ENCODE results near the gene CDK5. TPM values are rescaled to one million over a fixed set of nuclear protein-coding genes. Genes with fewer than 3 reads are reported as not detected.

CDK5 gene
- total and polyA plus RNA-seq, 10 donors = 6.3 to 17.9 (median 9.7) TPM

DNA sequence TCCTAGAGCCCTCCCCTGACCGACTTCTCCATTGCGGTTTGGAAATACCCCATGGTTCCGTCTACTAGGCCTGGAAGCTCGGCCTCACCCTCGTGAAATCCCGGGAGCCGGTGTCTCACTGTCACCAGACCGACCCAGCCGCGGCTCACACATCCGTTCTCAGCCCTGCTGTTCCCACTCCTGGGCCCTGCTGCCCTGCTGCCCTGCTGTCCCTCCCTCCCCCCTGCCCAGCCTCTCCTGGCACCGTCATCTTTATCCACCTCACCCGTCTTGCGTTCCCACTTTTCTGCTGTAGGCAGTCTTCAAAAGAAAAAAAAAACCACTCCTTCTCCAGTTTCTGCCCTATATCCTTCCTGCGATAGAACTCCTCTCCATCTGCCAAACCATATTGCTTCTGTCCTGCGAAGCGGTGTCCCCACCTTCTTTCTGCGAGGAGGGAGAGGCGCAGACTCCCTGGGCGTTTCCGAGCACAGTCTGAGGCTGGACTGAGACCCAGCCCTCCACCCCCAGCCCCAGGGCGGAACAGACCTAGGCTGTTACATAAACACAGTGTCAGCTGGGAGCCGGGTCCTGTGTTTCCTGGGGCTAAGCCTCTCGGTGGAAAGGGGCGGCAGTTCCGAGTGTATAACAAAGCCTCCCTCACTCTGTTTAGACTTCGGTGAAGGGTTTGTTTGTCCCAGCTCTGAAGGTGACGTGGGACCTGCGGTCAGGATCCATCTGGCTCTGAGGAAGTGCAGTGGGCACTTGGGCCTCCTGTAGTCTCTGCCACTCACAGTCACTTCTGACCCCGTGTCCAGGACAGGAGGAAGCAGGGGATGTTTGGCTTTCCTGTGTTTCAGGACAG is 31.4 kb upstream of the CDK5 start:
- no peaks in the 10 kb centered on the region for H3K9me3 ChIP-seq
- WGBS, 5 donors = 14 to 32% (median 21%) methylated on average over 30 of the region's 30 CpGs
- peak overlapping the region in 6 of 8 donors; percentile 17 to 94 (median 72) for H3K4me3 ChIP-seq
- intact Hi-C loops (cut with DNase I; ENCODE audit: low total_unique reads) = no loop called here
- H3K4me1 ChIP-seq = peaks cover 33 to 83% (median 60%) of the 10 kb centered on the region in 6 donors
- DNase-seq = peak; percentile 89
- peaks cover 0 to 11% (median 0%) of the 10 kb centered on the region in 6 donors for H3K36me3 ChIP-seq
- TF ChIP-seq POLR2A (IDR thresholded peaks at IDR 0.05) = no peak
- TF ChIP-seq POLR2AphosphoS5 (IDR thresholded peaks at IDR 0.05) = peak; percentile 58 to 82 (median 79)
- peak overlapping the region in 7 of 8 donors; percentile 80 to 88 (median 82) for H3K27ac ChIP-seq
- peaks cover 0 to 30% (median 0%) of the 10 kb centered on the region in 7 donors for H3K27me3 ChIP-seq (replicated peaks in 1 of 7)

DNA sequence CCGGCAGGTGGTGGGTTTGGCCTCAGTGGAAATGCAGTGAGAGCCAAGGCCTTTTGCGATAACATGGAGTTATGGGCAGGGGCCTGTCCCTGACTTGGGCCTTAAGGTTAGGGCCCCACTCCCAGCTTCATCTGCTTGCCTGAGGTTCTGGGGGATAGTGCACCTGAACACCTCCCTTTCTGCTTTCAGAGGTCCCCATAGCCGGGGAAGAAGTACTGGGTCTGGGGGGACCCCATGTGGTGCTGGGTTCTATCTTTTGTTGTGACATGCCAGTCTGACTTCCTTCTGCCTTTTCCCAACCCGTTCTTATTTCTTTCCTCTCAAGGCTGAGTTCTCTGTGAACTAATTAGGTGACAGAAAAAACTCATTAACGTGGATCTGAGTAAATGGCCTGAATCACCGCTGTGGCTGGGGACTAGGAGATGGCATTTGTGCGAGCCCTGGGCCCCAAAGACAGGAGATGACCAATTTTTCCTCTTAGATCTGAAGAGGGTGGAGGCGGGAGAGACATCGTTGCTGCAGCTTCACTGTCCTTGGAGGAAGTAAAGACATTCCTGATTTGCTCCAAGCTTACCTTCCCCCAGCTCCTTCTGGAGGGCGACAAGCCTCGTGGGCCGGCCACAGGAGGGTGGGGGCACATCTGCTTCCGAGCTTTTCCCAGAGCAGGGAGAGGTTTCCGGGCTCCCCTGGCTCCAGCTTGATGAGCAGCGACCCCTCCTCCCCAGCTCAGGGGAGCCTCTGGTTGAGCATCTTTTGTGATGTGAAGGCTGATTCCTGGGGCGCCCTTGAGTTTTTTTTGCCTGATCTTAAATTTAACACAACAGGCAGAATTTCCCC is 30.5 kb upstream of the CDK5 start:
- Histone ChIP-seq H3K27me3 (replicated peaks in 1 of 7) (peaks cover 0 to 30% (median 0%) of the 10 kb centered on the region in 7 donors), H3K9me3 (no peaks in the 10 kb centered on the region), H3K27ac (peak overlapping the region; percentile 31 to 88 (median 82)), H3K4me1 (peaks cover 37 to 85% (median 67%) of the 10 kb centered on the region in 6 donors), H3K4me3 (peak overlapping the region; percentile 65 to 94 (median 72)), H3K36me3 (peaks cover 0 to 10% (median 0%) of the 10 kb centered on the region in 6 donors)
- intact Hi-C loops (cut with DNase I; ENCODE audit: low total_unique reads) = no loop called here
- 23 to 30% (median 27%) methylated on average over 16 of the region's 16 CpGs for WGBS, 5 donors
- no peak for DNase-seq
- TF ChIP-seq POLR2A (IDR thresholded peaks at IDR 0.05) = no peak
- TF ChIP-seq, protein P1, sequence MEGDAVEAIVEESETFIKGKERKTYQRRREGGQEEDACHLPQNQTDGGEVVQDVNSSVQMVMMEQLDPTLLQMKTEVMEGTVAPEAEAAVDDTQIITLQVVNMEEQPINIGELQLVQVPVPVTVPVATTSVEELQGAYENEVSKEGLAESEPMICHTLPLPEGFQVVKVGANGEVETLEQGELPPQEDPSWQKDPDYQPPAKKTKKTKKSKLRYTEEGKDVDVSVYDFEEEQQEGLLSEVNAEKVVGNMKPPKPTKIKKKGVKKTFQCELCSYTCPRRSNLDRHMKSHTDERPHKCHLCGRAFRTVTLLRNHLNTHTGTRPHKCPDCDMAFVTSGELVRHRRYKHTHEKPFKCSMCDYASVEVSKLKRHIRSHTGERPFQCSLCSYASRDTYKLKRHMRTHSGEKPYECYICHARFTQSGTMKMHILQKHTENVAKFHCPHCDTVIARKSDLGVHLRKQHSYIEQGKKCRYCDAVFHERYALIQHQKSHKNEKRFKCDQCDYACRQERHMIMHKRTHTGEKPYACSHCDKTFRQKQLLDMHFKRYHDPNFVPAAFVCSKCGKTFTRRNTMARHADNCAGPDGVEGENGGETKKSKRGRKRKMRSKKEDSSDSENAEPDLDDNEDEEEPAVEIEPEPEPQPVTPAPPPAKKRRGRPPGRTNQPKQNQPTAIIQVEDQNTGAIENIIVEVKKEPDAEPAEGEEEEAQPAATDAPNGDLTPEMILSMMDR (IDR thresholded peaks at IDR 0.05 in 8 of 11, conservative IDR thresholded peaks at IDR 0.05 in 3 of 11) = no peak
- no peak for TF ChIP-seq POLR2AphosphoS5 (IDR thresholded peaks at IDR 0.05)

DNA sequence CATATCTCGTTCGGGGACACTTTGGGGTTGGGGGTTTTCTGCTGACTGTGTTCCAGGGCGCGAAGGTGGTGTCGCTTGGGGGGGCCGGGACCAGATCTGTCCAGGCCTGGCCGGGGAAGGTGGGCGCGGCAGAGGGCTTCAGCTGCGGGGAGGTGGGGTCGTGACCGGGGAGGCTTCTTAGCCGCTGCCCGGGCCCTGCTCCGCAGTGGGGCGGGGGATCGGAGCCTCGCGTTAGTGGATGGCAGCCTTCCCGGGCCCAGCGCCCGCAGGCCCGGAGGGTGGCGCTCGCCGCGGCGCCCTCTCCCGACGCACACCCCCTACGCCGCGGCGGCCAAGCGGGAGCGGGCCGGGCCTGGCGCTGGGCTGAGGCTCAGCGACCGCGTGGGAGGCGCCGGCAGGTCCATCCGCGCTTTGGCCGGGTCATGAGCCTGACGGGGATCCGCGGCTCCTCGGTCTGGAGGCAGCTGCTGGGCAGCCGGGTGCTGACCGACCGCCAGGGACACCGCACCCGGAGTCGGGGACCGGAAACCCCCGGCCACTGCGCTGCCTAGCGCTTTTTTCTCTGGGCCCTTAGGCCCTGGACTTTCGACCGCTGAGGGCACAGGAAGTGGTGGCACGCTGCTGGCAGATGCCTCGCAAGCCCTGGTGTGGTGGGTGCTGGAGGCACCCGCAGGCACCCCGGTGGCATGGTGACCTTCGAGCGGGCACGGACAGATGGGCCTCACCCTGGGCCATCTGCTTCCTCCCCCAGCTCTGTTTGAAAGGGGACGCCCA is 29.7 kb upstream of the CDK5 start:
- peak overlapping the region; percentile 65 to 94 (median 72) for H3K4me3 ChIP-seq
- peak overlapping the region; percentile 31 to 88 (median 82) for H3K27ac ChIP-seq
- H3K36me3 ChIP-seq = peaks cover 0 to 7% (median 0%) of the 10 kb centered on the region in 6 donors
- 0 to 2% (median 1%) methylated on average over 8 to 70 of the region's 70 CpGs for WGBS, 5 donors
- TF ChIP-seq POLR2AphosphoS5 (IDR thresholded peaks at IDR 0.05) = peak; percentile 39 to 71 (median 64)
- no peak for TF ChIP-seq POLR2A (IDR thresholded peaks at IDR 0.05)
- TF ChIP-seq, protein P1 (IDR thresholded peaks at IDR 0.05 in 8 of 11, conservative IDR thresholded peaks at IDR 0.05 in 3 of 11) = peak in 4 of 11 experiments; percentile 23 to 46 (median 42)
- H3K9me3 ChIP-seq = no peaks in the 10 kb centered on the region
- peak; percentile 88 for DNase-seq
- intact Hi-C loops (cut with DNase I; ENCODE audit: low total_unique reads) = no loop called here
- H3K27me3 ChIP-seq (replicated peaks in 1 of 7) = peaks cover 0 to 30% (median 0%) of the 10 kb centered on the region in 7 donors
- H3K4me1 ChIP-seq = peaks cover 41 to 86% (median 72%) of the 10 kb centered on the region in 6 donors

DNA sequence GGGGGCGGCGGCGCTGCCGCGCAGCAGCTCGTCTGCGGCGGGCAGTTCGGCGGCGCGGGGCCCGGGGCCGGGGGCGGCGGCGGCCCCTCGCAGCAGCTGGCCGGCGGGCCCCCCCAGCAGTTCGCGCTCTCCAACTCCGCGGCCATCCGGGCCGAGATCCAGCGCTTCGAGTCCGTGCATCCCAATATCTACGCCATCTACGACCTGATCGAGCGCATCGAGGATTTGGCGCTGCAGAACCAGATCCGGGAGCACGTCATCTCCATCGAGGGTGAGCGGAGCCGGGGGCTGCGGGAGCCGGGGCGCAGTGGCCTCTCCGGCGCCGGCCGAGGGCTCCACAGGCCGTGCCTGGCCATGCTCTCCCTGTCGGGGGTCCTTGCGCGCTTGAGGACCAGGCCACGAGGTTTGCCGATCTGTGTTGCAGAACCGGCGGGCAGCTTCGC is 29.1 kb upstream of the CDK5 start:
- Histone ChIP-seq H3K36me3 (peaks cover 0 to 4% (median 0%) of the 10 kb centered on the region in 6 donors), H3K4me3 (peak overlapping the region; percentile 65 to 94 (median 72)), H3K9me3 (no peaks in the 10 kb centered on the region), H3K27me3 (replicated peaks in 1 of 7) (peaks cover 0 to 30% (median 0%) of the 10 kb centered on the region in 7 donors), H3K27ac (peak overlapping the region; percentile 31 to 88 (median 82)), H3K4me1 (peaks cover 47 to 86% (median 76%) of the 10 kb centered on the region in 6 donors)
- DNase-seq = peak; percentile 88
- 0 to 2% (median 0%) methylated on average over 6 to 55 of the region's 56 CpGs for WGBS, 5 donors
- intact Hi-C loops (cut with DNase I; ENCODE audit: low total_unique reads) = no loop called here
- TF ChIP-seq POLR2AphosphoS5 (IDR thresholded peaks at IDR 0.05) (no peak), POLR2A (IDR thresholded peaks at IDR 0.05) (no peak)
- TF ChIP-seq, protein P1 (IDR thresholded peaks at IDR 0.05 in 8 of 11, conservative IDR thresholded peaks at IDR 0.05 in 3 of 11) = no peak

Data from spleen (tissue), 11 donors.